Sigmoid colon (tissue), 7 donors: ENCODE measurements around the gene IL22RA2. TPM values are rescaled to one million over a fixed set of nuclear protein-coding genes. Genes with fewer than 3 reads are reported as not detected.

Experiments
- DNase-seq: peaks from one replicate; pipeline ENCODE4 v3.0.0-alpha.2; 2019
- H3K27ac ChIP-seq, 4 donors: fragments of 200-600 bp; sonication (generic); one replicate each; pipeline ENCODE4 v1.5.1; 2016 to 2019; ENCODE audit warnings: mild to moderate bottlenecking in 1 of 4
- H3K27me3 ChIP-seq, 3 donors: fragments of 200-600 bp; sonication (generic); one replicate each; pipeline ENCODE4 v1.5.1; 2019; ENCODE audit warnings: mild to moderate bottlenecking in 1 of 3
- H3K36me3 ChIP-seq, 4 donors: fragments of 200-600 bp; sonication (generic); one replicate each; pipeline ENCODE4 v1.5.1; 2016 to 2019
- H3K4me1 ChIP-seq, 4 donors: fragments of 200-600 bp; sonication (generic); one replicate each; pipeline ENCODE4 v1.5.1; 2017 to 2019
- H3K4me3 ChIP-seq, 4 donors: fragments of 200-600 bp; sonication (generic); one replicate each; pipeline ENCODE4 v1.5.1; 2017 to 2019; ENCODE audit warnings: mild to moderate bottlenecking in 2 of 4, moderate library complexity in 1 of 4
- H3K9me3 ChIP-seq, 4 donors: fragments of 200-600 bp in 3 of 4; sonication (generic) in 3 of 4; one replicate each; pipeline versions ENCODE4 v1.5.1 to v1.6.1; 2013 to 2019
- EP300 ChIP-seq, 4 donors: sonication (generic); formaldehyde crosslinking; IDR thresholded peaks; one replicate each; pipeline ENCODE4 v1.6.1; 2017; ENCODE audit warnings: antibody characterized with exemption in 4 of 4
- POLR2A ChIP-seq, 2 donors: fragments of 450-650 bp; IDR thresholded peaks; one replicate each; pipeline ENCODE4 v1.6.1; 2016; ENCODE audit warnings: antibody characterized with exemption in 2 of 2, mild to moderate bottlenecking in 2 of 2, moderate library complexity in 2 of 2
- POLR2AphosphoS5 ChIP-seq, 4 donors: sonication (generic); formaldehyde crosslinking; IDR thresholded peaks; one replicate each; pipeline ENCODE4 v1.6.1; 2017; ENCODE audit warnings: antibody characterized with exemption in 4 of 4
- WGBS, 2 donors: extraction: QIAGEN DNeasy Blood & Tissue Kit; methylation state at CpG; one replicate each; pipeline ENCODE4 v1.1.7; 2013; 5-methylcytosine and 5-hydroxymethylcytosine counted together
- intact Hi-C: fragments of 100-400 bp; cut with DNase I; formaldehyde crosslinking; loops from one replicate; pipeline ENCODE4 v1.15.1; 2023
- polyA plus RNA-seq, 3 donors: library from polyadenylated mRNA; stranded (reverse); fragments of 200-250 nt; gene quantifications; one replicate each; pipeline ENCODE4 v1.2.3, GENCODE V29; 2013
- total RNA-seq, 4 donors: library from RNA; depleted of rRNA; stranded (reverse); fragments of >200 nt; gene quantifications; one replicate each; pipeline ENCODE4 v1.1.0, GENCODE V29; 2016
- TF ChIP-seq, protein P1 (sequence below), 4 experiments: fragments of 450-650 bp in 3 of 4; fragments of 200-600 bp in 1 of 4; IDR thresholded peaks; one replicate each; pipeline ENCODE4 v1.5.1; 2016 to 2019; ENCODE audit warnings: antibody characterized with exemption in 4 of 4, mild to moderate bottlenecking in 3 of 4, moderate library complexity in 2 of 4
- donor health status: healthy with polysubstance abuse.
- donor health status: Bipolar disorder and iron deficiency.
- donor health status: healthy.

Gene IL22RA2
- total and polyA plus RNA-seq, 7 donors = 0.35 TPM; not detected in 6

DNA sequence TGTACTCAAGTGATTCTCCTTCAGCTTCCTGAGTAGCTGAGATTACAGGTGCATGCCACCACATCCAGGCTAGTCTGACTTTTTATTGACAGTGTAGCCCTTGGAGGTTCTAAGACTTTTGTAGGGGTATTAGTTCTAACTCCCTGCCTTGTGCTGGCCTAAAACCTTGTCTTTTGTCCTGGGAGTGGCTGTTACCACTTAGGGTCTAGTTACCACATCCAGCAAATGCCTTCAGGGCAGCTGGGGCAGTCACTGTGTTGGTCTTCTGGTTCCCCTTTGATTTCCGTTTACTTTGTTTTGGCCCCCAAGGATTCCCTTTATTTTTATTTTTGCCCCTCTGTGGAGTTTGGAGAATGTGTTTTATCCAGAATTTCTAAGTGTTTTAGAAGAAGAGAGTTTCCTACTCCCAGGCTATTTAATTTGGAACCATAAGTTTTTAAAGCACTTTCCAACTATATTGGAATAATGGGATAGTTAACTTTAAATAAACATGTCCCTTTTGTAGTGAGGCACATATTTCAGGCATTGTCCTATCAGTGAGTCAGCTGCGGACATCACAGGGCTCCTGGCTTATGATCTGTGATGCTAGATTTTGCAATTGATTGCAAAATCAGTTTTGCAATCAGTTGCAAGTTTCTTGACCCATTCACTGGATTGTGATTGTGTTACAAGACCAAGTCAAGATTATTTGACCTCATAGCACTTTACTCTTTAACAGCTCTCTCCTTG, 25.0 kb downstream of the IL22RA2 start:
- H3K27ac ChIP-seq = peak overlapping the region in 1 of 4 donors; percentile 44
- H3K9me3 ChIP-seq = no peaks in the 10 kb centered on the region
- TF ChIP-seq POLR2A (IDR thresholded peaks at IDR 0.05) = no peak
- TF ChIP-seq POLR2AphosphoS5 (IDR thresholded peaks at IDR 0.05) = peak in 2 of 4 donors; percentile 45 to 61
- no peaks in the 10 kb centered on the region for H3K4me1 ChIP-seq
- H3K4me3 ChIP-seq = no peak overlapping the region
- peak; percentile 68 for DNase-seq
- intact Hi-C loops = no loop called here
- no peaks in the 10 kb centered on the region for H3K27me3 ChIP-seq
- WGBS, 2 donors = 83 to 89% methylated on average over 2 of the region's 2 CpGs
- H3K36me3 ChIP-seq = no peaks in the 10 kb centered on the region

DNA sequence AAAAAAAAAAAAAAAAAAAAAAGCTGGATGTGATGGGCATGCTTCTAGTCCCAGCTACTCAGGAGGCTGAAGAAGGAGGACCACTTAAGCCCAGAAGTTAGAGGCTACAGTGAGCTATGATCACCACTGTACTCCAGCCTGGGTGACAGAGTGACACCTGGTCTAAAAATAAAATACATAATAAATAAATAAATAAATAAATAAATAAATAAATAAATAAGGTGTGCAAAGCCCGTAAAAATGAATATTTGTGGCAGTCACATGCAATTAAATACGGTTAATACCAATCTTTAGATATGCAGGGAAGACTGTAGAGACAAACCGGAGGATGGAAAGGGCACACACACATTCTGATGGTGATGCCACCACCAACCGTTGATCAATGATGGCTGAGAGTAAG, 26.2 kb downstream of the IL22RA2 start:
- Histone ChIP-seq H3K27ac (no peak overlapping the region), H3K9me3 (no peaks in the 10 kb centered on the region), H3K4me1 (no peaks in the 10 kb centered on the region), H3K4me3 (no peak overlapping the region), H3K36me3 (no peaks in the 10 kb centered on the region), H3K27me3 (no peaks in the 10 kb centered on the region)
- intact Hi-C loops = no loop called here
- TF ChIP-seq EP300 (IDR thresholded peaks at IDR 0.05) (no peak), POLR2AphosphoS5 (IDR thresholded peaks at IDR 0.05) (no peak), POLR2A (IDR thresholded peaks at IDR 0.05) (no peak)
- TF ChIP-seq, protein P1, sequence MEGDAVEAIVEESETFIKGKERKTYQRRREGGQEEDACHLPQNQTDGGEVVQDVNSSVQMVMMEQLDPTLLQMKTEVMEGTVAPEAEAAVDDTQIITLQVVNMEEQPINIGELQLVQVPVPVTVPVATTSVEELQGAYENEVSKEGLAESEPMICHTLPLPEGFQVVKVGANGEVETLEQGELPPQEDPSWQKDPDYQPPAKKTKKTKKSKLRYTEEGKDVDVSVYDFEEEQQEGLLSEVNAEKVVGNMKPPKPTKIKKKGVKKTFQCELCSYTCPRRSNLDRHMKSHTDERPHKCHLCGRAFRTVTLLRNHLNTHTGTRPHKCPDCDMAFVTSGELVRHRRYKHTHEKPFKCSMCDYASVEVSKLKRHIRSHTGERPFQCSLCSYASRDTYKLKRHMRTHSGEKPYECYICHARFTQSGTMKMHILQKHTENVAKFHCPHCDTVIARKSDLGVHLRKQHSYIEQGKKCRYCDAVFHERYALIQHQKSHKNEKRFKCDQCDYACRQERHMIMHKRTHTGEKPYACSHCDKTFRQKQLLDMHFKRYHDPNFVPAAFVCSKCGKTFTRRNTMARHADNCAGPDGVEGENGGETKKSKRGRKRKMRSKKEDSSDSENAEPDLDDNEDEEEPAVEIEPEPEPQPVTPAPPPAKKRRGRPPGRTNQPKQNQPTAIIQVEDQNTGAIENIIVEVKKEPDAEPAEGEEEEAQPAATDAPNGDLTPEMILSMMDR (IDR thresholded peaks at IDR 0.05) = no peak
- no peak for DNase-seq
- 91 to 96% methylated on average over 4 of the region's 4 CpGs for WGBS, 2 donors

DNA sequence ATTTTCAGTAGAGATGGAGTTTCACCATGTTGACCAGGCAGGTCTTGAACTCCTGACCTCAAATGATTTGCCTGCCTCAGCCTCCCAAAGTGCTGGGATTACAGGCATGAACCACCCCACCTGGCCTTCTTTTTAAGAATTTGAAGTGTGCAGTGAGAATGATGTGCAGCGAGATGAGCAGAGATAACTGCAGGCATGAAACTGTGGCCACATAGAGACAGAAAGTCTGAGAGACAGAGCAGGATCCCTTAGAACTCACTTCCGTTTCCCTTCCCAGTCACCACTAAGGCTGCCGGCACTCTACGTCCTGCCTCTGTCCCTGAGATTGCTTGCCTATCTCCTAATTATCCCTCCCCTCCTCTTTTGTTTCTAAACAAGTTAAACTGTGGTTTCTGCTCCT, 27.2 kb downstream of the IL22RA2 start:
- Histone ChIP-seq H3K4me3 (no peak overlapping the region), H3K27ac (no peak overlapping the region), H3K36me3 (no peaks in the 10 kb centered on the region), H3K27me3 (no peaks in the 10 kb centered on the region), H3K4me1 (no peaks in the 10 kb centered on the region), H3K9me3 (no peaks in the 10 kb centered on the region)
- TF ChIP-seq, protein P1 (IDR thresholded peaks at IDR 0.05) = no peak
- no peak for DNase-seq
- 95 to 96% methylated on average over 4 of the region's 4 CpGs for WGBS, 2 donors
- intact Hi-C loops = no loop called here

DNA sequence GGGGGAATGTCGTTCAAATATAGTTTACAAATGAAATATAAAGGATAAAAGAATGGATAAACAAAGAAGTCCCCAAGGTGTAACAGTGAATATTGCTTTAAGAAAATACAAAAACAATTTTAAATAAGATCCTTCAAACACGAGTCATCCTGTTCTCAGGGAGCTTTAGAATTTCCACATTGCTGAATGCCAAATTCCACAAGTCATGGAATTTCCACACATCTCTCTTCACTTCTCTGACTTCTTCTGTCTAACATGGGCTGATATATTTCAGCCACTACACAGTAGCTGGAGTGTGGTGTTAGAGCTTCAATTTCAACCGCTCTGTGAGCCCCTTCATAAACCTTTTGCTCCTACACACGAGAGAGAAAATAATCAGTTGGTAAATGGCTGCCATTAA, 28.0 kb downstream of the IL22RA2 start:
- no peaks in the 10 kb centered on the region for H3K27me3 ChIP-seq
- H3K36me3 ChIP-seq = no peaks in the 10 kb centered on the region
- no peak overlapping the region for H3K27ac ChIP-seq
- 83 to 85% methylated on average over 4 of the region's 4 CpGs for WGBS, 2 donors
- H3K4me1 ChIP-seq = no peaks in the 10 kb centered on the region
- TF ChIP-seq POLR2A (IDR thresholded peaks at IDR 0.05) (no peak), POLR2AphosphoS5 (IDR thresholded peaks at IDR 0.05) (no peak), EP300 (IDR thresholded peaks at IDR 0.05) (no peak)
- TF ChIP-seq, protein P1 (IDR thresholded peaks at IDR 0.05) = no peak
- H3K4me3 ChIP-seq = no peak overlapping the region
- intact Hi-C loops = no loop called here
- DNase-seq = no peak
- no peaks in the 10 kb centered on the region for H3K9me3 ChIP-seq

DNA sequence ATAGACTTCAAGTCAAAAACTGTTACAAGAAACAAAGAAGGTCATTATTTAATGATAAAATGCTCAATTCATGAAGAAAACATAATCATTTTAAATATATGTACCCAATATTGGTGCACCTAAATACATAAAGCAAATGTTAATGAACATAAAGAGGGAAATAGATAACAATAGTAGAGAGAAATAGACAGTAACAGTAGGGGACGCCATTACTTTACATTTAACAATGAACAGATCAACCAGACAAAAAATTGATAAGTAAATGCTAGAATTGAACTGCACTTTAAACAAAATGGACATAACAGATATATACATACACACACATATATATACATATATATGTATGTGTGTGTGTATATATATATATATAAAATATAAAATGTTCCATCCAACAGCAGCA, 37.4 kb downstream of the IL22RA2 start:
- 62 to 74% methylated on average over 1 of the region's 1 CpG for WGBS, 2 donors
- no peaks in the 10 kb centered on the region for H3K36me3 ChIP-seq
- intact Hi-C loops = no loop called here
- DNase-seq = no peak
- TF ChIP-seq POLR2A (IDR thresholded peaks at IDR 0.05) (no peak), POLR2AphosphoS5 (IDR thresholded peaks at IDR 0.05) (no peak), EP300 (IDR thresholded peaks at IDR 0.05) (no peak)
- TF ChIP-seq, protein P1 (IDR thresholded peaks at IDR 0.05) = no peak
- no peak overlapping the region for H3K4me3 ChIP-seq
- no peaks in the 10 kb centered on the region for H3K4me1 ChIP-seq
- H3K27ac ChIP-seq = no peak overlapping the region
- peaks cover 0 to 5% (median 2%) of the 10 kb centered on the region in 4 donors for H3K9me3 ChIP-seq
- no peaks in the 10 kb centered on the region for H3K27me3 ChIP-seq
